HG03521 (cell line): ENCODE data around the gene ZNF665.
"Not testable (repeated sequence)": the region's sequence is repeated elsewhere in the genome, so short reads cannot be mapped to it uniquely, and the experiment has no call there.

ENCODE experiments used
- ATAC-seq: cut with Tn5 transposase; IDR thresholded peaks from one replicate; pipeline ENCODE4 v1.9.1; 2021; ENCODE audit warnings: mild to moderate bottlenecking, moderate library complexity; ENCODE audit not compliant: unreplicated experiment

The ZNF665 gene

DNA sequence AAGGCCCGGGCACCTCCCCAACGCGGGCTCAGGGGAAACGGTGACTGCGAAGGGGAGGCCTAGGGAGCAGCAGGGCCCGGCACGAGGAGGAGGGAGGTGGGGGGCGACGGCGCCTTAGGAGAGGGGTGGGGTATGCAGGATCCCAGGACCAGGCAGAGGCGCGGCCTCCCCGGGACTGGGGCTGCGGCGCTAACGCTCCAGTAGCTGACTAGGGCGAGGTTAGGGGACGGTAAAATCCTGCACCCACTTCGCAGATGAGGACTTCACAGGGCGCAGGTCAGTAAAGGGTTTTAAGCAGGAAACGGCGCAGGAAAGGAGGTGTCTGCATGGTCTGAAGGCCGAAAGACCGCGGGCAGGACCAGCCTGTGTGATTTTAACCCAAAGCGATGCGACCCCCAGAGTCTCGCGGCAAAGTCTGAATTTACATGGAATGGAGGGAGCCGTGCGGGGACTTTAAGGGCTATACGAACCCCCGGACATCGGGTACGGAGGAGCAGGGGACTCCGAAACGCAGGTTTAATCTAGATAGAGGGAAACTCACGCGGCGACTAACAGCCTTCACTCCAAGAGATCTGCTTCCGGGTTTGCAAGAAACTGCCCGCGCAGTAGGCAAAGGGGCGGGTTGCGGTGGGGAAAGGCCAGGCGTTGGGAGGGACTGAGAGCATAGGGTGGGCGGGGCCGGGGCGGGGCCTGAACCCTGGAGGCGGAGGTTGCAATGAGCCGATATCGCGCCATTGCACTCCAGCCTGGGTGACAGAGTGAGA, at the start of gene ZNF665:
Gene ZNF665, minus strand, starts transcription at position 588 of the 764 bp plus-strand sequence. CDS start 10,460 bp downstream, outside the sequence.
- ATAC-seq, result no peak

DNA sequence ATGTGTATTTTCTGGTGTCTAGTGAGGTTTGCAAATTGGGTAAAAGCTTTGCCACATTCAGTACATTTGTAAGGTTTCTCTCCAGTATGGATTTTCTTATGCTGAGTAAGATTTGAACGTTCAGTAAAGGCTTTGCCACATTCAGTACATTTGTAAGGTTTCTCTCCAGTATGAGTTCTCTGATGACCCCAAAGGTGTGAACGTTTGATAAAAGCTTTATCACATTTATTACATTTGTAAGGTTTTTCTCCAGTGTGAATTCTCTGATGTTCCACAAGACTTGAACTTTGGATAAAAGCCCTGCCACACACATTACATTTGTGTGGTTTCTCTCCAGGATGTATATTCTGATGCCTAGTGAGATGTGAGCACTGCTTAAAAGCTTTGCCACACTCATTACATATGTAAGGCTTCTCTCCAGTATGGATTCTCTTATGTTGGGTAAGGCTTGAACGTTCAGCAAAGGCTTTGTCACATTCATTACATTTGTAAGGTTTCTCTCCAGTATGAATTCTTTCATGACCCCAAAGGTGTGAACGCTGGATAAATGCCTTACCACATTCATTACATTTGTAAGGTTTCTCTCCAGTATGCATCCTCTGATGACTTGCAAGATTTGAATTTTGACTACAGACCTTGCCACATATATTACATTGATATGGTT, 44.1 kb upstream of the ZNF665 start:
- ATAC-seq, result no peak

DNA sequence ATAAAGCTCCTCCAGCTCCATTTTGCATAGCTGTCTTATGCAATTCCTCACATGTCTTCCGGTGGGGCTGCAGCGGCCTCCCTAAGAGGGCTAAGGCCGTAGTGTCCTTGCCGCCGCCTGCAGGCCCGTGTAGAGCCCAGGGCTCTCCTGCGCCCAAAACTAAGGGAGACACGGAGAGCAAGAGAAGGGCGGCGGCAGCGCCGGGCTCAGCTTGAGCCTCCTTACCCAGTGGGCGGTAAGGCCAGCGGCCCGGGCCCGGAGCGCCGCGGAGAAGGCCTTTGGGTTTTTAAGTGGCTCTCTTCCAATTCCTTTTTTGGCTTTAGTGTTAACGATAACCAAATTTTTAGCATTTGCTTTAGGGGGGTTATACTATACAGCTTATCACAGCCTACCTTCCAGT, 31.4 kb upstream of the ZNF665 start:
- no peak for ATAC-seq

DNA sequence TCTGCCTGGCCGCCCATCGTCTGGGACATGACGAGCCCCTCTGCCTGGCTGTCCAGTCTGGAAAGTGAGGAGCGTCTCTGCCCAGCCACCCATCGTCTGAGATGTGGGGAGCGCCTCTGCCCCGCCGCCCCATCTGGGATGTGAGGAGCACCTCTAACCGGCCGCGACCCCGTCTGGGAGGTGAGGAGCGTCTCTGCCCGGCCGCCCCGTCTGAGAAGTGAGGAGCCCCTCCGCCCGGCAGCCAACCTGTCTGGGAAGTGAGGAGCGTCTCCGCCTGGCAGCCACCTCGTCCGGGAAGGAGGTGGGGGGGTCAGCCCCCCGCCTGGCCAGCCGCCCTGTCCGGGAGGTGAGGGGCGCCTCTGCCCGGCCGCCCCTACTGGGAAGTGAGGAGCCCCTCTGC, 29.6 kb upstream of the ZNF665 start:
- not testable (repeated sequence) for ATAC-seq

DNA sequence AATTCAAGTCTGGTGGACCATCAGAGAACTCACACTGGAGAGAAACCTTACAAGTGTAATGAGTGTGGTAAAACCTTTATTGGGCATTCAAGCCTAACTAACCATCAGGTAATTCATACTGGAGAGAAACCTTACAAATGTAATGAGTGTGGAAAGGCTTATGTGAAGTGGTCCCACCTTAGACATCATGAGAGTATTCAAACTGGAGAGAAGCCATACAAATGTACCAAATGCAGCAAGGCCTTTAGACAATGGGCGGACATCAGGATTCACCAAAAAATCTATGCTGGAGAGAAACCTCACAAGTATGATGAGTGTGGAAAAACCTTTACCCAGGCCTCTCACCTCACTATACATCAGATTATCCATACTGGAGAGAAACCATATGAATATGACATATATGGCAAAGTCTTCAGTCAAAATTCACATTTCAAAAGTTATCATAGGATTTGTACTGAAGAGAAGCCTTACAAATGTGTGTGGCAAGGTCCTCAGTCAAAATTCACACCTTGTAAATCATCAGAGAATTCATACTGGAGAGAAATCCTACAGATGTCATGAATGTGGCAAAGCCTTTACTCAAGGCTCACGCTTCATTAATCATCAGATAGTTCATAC, 19.7 kb upstream of the ZNF665 start:
- no peak for ATAC-seq

DNA sequence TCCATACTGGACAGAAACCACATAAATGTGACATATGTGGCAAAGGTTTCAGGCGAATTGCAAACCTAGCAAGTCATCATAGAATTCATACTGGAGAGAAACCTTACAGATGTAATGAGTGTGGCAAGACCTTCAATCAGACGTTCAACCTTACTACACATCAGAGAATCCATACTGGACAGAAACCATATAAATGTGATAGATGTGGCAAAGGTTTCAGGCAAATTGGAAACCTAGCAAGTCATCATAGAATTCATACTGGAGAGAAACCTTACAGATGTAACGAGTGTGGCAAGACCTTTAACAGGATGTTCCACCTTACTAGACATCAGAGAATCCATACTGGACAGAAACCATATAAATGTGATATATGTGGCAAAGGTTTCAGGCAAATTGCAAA, 18.4 kb upstream of the ZNF665 start:
- not testable (repeated sequence) for ATAC-seq

DNA sequence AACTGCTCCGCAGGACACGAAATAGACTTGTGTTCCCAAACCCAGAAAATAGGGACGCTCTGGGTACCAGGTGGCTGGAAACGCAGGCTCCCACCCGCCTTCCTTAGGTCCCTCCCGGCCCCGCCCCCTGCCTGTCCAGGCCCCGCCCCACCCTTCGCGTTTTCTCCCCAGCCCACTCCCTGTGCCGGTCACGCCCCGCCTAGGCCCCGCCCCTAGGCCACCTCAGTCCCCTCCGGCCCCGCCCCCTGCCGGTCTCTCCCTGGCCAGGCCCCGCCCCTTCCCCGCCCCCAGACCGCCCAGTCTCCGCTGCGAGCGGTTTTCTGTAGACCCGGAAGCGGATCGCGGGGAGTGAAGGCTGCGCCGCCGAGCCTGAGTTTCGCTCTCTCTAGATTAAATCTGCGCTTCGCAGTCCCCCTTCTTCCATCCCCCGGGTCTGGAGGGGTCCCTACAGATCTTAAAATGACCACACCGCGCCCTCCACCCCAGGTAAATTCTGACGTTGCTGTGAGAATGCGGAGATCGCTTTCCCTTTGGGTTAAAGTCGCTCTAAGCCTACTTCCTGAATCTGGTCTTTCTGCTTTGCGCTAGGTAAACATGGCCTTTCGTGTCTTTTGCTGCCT, 3.7 kb upstream of the ZNF665 start:
- no peak for ATAC-seq

DNA sequence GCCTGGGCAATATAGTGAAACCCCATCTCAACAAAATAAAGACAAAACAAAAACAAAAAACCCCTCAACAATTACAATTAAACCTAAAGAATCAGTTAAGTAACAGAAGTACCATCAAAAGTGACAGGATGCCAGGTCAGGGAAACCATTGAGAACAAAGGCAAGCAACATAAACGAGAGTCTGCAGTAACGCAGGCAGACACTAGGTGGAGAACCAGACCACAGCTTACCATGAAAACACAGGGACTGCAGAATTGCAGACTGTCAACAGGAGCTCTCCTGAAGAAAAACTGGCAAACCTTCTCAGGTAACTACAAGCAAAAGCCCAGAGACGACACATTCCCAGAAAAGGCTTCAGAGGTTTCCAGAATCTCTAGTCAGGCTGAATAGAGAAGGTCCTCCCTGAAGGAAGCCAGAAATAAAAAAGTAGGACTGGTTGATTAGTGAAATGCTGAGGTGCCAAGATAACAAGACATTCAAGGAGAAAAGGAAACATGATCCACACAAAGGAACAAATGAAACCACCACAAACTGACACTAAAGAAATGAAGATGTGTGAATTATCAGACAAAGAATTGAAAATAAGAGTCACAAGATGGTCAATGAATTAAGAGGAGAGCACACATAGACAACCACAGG, 2.2 kb upstream of the ZNF665 start:
- ATAC-seq, result no peak

DNA sequence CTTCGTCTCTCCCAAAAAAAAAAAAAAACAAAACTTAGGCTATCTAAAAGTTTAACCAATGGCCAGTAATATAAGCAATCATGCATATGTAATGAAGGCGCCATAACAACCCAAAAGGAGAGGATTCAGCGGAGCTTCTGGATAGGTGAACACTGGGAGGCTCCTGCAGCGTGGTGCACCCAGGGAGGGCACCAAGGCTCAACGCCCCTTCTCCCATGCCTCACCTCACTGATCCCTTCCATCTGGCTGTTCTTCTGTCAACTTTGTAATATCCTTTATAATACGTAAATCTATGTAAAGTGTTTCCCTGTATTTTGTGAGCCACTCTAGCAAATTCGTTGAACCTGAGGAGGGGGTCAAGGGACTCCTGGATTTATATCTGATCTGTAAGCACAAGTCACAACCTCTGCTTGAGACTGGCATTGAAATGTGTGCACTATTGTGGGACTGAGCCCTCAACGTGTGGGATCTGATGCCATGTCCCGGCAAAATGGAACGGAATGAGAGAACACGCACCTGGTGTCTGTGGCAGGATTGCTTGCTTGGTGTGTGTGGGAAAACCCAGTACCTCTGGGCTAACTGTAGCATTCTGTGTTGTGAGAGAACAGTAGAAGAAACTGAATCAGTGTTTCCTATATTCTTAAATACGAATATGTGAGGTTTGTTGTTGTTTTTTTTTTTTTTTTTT, 521 bp upstream of the ZNF665 start:
- ATAC-seq, result no peak

DNA sequence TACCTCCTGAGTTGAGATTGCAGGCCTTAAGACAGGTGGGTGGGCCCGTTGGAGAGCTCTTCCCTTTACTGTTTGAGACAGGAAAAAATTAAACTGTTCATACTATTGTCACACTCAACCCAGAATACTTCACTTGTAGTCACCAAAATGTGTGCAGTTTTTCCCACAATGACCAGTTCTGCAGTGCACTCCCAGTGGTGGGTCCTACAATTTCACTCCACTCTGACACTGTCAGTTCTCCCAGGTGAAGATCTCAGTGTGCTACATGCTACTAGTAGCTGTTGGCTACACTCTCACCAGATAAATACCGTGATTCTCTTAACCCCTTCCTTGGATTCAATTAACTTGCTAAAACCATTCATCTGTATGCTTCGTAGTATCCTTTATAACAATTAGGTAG, 2.9 kb downstream of the ZNF665 start:
- no peak for ATAC-seq

DNA sequence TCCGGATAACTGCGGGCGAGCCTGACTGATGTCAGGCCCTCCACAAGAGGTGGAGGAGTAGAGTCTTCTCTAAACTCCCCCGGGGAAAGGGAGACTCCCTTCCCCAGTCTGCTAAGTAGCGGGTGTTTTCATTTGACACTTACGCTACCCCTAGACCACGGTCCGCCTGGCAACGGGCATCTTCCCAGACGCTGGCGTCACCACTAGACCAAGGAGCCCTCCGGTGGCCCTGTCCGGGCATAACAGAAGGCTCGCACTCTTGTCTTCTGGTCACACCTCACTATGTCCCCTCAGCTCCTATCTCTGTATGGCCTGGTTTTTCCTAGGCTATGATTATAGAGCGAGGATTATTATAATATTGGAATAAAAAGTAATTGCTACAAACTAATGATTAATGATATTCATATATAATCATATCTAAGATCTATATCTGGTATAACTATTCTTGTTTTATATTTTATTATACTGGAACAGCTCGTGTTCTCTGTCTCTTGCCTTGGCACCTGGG, 3.4 kb downstream of the ZNF665 start:
- ATAC-seq, result not testable (repeated sequence)

DNA sequence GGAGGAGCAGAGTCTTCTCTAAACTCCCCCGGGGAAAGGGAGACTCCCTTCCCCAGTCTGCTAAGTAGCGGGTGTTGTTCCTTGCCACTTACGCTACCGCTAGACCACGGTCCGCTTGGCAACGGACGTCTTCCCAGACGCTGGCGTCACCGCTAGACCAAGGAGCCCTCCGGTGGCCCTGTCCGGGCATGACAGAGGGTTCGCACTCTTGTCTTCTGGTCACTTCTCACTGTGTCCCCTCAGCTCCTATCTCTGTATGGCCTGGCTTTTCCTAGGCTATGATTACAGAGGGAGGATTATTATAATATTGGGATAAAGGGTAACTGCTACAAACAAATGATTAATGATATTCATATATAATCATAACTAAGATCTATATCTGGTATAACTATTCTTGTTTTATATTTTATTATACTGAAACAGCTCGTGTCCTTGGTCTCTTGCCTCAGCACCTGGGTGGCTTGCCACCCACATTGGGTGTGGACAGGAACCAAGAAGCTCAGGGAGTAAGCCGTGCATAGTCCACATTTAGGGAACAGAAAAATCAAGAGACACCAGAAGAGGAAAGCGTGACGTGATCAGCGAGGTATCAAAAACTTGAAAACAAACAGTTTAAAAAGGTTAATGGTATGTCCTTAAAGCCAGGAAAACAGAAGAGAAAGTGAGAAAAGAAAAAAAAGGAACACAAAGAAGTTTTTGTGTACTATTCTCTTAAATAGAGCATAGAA, 7.8 kb downstream of the ZNF665 start:
- ATAC-seq, result not testable (repeated sequence)

DNA sequence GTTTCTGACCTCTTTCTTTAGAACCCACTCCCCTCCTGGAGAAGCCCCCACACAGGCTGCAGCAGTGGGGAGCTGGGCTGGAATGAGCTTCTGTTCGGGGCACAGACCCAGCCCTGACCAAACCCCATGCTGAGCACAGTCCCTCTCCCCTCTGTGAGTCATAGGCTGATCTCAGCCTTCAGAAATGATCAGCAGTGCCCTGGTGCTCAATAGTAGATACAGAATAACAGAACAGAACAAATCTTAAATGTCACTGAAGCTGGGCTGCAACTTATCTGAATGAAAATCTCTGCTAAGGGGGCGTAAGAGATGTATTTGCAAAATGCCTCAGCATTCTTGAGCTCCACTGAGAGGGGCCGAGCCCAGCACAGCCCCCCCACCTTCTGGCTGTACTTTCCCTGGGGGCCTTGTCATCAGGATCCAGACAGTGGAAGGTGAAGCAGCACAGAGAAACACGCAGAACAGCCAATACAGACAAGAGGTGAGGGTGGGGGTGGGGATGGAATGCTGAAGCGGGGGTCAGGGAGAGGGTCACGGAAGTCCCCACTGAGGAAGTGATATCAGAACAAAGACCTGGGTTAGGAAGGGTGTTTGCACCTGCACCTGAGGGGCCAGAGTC, 9.9 kb downstream of the ZNF665 start:
- ATAC-seq, result no peak

DNA sequence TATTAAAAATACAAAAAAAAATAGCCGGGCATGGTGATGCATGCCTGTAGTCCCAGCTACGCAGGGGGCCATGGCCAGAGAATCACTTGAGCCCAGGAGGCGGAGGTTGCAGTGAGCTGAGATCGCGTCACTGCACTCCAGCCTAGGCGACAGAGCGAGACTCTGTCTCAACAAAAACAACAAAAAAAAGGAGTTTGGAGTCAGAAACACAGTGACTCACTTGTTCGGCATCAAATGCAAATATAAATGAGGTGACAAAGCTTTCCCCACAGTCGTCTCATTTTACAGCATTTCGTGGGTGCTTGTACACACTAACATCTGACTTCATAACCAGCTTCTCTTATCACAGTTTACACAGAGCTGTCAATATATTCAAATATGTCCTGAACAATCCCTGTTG, 11.0 kb downstream of the ZNF665 start:
- ATAC-seq, result no peak

DNA sequence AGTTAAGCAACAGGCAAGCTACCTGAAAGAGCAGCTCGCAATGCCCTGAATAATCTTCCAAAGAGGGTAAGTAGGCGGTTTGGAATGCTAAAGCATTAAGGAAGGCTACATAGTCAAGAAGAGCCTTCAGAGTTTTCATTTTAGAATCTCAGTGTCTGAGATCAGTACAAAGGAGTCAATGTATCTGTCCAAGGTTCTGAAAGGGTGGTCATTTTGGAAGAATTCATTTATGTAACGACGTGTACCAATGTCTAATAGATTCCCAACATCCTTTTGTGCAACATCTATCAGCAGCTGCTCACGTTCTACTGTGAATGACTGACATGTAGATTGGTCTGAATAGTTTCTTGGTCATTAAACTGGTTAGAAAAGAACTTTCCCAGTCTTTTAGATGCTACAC, 15.2 kb downstream of the ZNF665 start:
- ATAC-seq, result no peak

DNA sequence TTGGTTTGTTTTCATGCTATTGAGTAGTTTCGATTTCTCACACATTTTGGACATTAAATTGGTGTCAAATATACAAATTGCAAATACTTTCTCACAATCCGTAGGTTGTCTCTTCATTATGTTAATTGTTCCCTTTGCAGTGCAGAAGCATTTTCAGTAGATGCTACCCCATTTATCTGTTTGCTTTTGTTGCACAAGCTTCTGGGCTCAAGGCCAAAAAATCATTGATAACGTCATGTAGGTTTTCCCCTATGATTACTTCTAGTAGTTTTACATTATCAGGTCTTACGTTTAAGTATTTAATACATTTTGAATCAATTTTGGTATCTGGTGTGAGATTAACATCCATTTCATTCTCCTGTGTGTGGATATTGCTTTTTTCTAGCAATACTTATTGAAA, 20.3 kb downstream of the ZNF665 start:
- ATAC-seq, result no peak

DNA sequence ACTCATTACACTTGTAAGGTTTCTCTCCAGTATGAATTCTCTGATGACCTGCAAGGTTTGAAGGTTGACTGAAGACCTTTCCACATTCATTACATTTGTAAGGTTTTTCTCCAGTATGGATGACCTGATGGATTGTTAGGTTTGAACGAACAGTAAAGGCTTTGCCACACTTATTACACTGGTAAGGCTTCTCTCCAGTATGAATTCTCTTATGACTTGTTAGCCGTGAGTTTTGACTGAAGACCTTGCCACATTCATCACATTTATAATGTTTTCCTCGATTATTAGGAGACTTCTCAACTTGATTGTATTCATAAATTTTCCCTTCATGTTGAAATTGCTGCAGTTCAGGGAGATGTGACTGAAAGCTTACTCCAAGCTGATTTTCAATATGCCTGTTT, 27.5 kb downstream of the ZNF665 start:
- ATAC-seq, result no peak

DNA sequence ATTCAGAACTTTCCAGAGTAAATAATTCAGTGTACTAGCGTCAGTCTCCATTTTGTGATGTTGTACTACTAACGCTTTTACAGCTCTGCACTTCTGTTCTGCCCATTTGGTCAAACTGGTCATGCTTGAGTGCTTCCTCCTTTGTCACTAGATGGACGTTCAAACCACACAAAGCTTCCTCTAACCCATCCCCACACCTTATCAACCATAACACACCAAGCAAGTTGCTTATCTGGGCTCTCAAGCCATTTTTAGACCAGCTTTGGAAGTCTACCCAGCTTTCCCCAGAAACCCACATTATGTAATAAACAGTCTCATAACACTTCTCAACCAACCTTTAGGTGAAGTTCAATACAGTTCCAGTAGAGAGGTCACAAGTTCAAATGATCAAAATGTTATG, 32.0 kb downstream of the ZNF665 start:
- ATAC-seq, result no peak

DNA sequence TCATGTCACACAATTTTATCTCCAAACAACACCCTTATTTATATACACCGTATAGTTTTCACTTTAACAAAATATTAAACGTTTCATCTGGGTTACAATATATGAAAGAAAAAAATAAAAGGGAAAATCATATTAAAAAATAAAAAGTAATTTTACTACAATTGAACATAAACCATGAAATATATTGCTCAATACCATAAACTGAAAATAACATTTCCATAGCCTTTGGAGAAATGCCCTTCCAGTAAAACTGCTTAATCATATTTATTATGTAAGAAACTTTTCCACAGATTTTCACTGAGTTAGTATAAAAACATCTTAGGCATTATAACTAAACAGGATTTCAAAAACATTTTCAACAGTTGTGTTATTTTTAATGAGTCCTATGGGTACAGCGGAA, 32.8 kb downstream of the ZNF665 start:
- no peak for ATAC-seq
